H1 (cell line): Measurements from ENCODE around the gene HSD17B1. TPM values are rescaled to one million over a fixed set of nuclear protein-coding genes. Genes with fewer than 3 reads are reported as not detected.
A peak's percentile ranks its signal among the peaks of the same experiment; 100 is the strongest.

Source experiments
- CTCF ChIA-PET: fragments of 300-600 bp; sonication (Branson Sonifier 250); formaldehyde crosslinking; loops from one replicate; lab custom pipeline; 2021; ENCODE audit not compliant: partially characterized antibody; lab: Charles Lee
- POLR2A ChIA-PET: fragments of 300-600 bp; sonication (Branson Sonifier 250); formaldehyde crosslinking; loops from one replicate; lab custom pipeline; 2021; ENCODE audit warnings: inconsistent platforms; ENCODE audit not compliant: partially characterized antibody; lab: Charles Lee
- DNase-seq, 2 experiments: peaks; one replicate each; pipeline versions ENCODE4 v3.0.0 to v3.0.0-alpha.2; 2010 to 2022; ENCODE audit warnings: low spot score in 2 of 2, low read depth in 1 of 2, mixed read lengths in 1 of 2
- FAIRE-seq: peaks from 2 replicates; lab custom pipeline; 2011; peaks lifted over from hg19 to GRCh38; lab: Jason Lieb, UNC
- H2AFZ ChIP-seq: 2 replicates; pipeline ENCODE4 v1.8.1; 2012; ENCODE audit warnings: low read length, inconsistent platforms
- H2AK5ac ChIP-seq: 2 replicates; pipeline ENCODE4 v1.6.1; 2013; ENCODE audit warnings: low read depth, low read length
- H2BK120ac ChIP-seq: replicated peaks from 2 replicates; pipeline ENCODE3; 2013; ENCODE audit warnings: low read depth, low read length, inconsistent platforms
- H2BK12ac ChIP-seq: 2 replicates; pipeline ENCODE4 v1.6.1; 2013; ENCODE audit warnings: low read depth, low read length
- H2BK15ac ChIP-seq: 2 replicates; pipeline ENCODE4 v1.6.1; 2013; ENCODE audit warnings: low read length
- H2BK20ac ChIP-seq: 2 replicates; pipeline ENCODE4 v1.6.1; 2013; ENCODE audit warnings: low read length
- H2BK5ac ChIP-seq: 2 replicates; pipeline ENCODE4 v1.6.1; 2013; ENCODE audit warnings: low read depth, low read length
- H3K14ac ChIP-seq: 2 replicates; pipeline ENCODE4 v1.6.1; 2013; ENCODE audit warnings: inconsistent platforms; ENCODE audit not compliant: insufficient read length
- H3K18ac ChIP-seq: 2 replicates; pipeline ENCODE4 v1.6.1; 2013; ENCODE audit warnings: low read length; ENCODE audit errors: extremely low read depth
- H3K23ac ChIP-seq: 2 replicates; pipeline ENCODE4 v1.6.1; 2013; ENCODE audit warnings: inconsistent platforms; ENCODE audit not compliant: insufficient read length
- H3K23me2 ChIP-seq: 2 replicates; pipeline ENCODE4 v1.6.1; 2013; ENCODE audit warnings: low read depth, low read length
- H3K27ac ChIP-seq: 2 replicates; pipeline ENCODE4 v1.6.1; 2011; ENCODE audit warnings: low read depth, low read length, inconsistent platforms
- H3K27me3 ChIP-seq, 4 experiments: replicated peaks in 1 of 4; 1 replicate in 1 of 4; 2 replicates in 3 of 4; pipeline versions ENCODE4 v1.6.1 to v1.8.1; 2011 to 2013; ENCODE audit warnings: low read length in 3 of 4, mild to moderate bottlenecking in 3 of 4, inconsistent platforms in 2 of 4, mixed read lengths in 2 of 4, moderate library complexity in 1 of 4; ENCODE audit not compliant: control insufficient read depth in 3 of 4, insufficient read depth in 3 of 4; ENCODE audit errors: extremely low read depth in 1 of 4
- H3K36me3 ChIP-seq, 4 experiments: 2 replicates each; pipeline versions ENCODE4 v1.6.1 to v1.8.1; 2011 to 2013; ENCODE audit warnings: mild to moderate bottlenecking in 4 of 4, low read length in 3 of 4, moderate library complexity in 2 of 4, control low read depth in 1 of 4, inconsistent platforms in 1 of 4; ENCODE audit not compliant: insufficient read depth in 4 of 4, control insufficient read depth in 2 of 4
- H3K4ac ChIP-seq: replicated peaks from 2 replicates; pipeline ENCODE3; 2013; ENCODE audit warnings: low read length, low read depth, mixed read lengths, inconsistent platforms; ENCODE audit not compliant: insufficient read length
- H3K4me1 ChIP-seq, 4 experiments: replicated peaks in 1 of 4; 1 replicate in 1 of 4; 2 replicates in 3 of 4; pipeline versions ENCODE4 v1.6.1 to v1.8.1; 2011 to 2013; ENCODE audit warnings: low read length in 3 of 4, inconsistent platforms in 2 of 4, mixed read lengths in 1 of 4; ENCODE audit not compliant: insufficient read depth in 4 of 4, control insufficient read depth in 3 of 4
- H3K4me2 ChIP-seq, 2 experiments: 2 replicates each; pipeline versions ENCODE4 v1.6.1 to v1.8.1; 2011 to 2013; ENCODE audit warnings: low read depth in 2 of 2, low read length in 2 of 2, control low read depth in 1 of 2, inconsistent platforms in 1 of 2, mild to moderate bottlenecking in 1 of 2; ENCODE audit not compliant: insufficient read depth in 1 of 2
- H3K4me3 ChIP-seq, 4 experiments: fragments of 200-600, 300-600 bp in 1 of 4; sonication (generic), shearing (Covaris generic), sonication (Bioruptor Twin) in 1 of 4; 2 replicates each; pipeline versions ENCODE4 v1.5.1 to v1.8.1; 2011 to 2016; ENCODE audit warnings: low read length in 4 of 4, low read depth in 3 of 4, control low read depth in 2 of 4, inconsistent platforms in 2 of 4, mild to moderate bottlenecking in 2 of 4, mixed read lengths in 1 of 4, moderate library complexity in 1 of 4; ENCODE audit not compliant: insufficient read depth in 2 of 4; ENCODE audit errors: extremely low read depth in 1 of 4
- H3K56ac ChIP-seq: replicated peaks from 2 replicates; pipeline ENCODE3; 2013; ENCODE audit warnings: low read depth, mild to moderate bottlenecking, mixed read lengths, low read length, inconsistent platforms; ENCODE audit not compliant: insufficient read length
- H3K79me1 ChIP-seq: 2 replicates; pipeline ENCODE4 v1.6.1; 2013; ENCODE audit warnings: low read depth, low read length, control low read depth
- H3K79me2 ChIP-seq, 2 experiments: 2 replicates each; pipeline versions ENCODE4 v1.6.1 to v1.8.1; 2012 to 2013; ENCODE audit warnings: low read length in 2 of 2, mild to moderate bottlenecking in 2 of 2, inconsistent platforms in 1 of 2; ENCODE audit not compliant: insufficient read depth in 2 of 2, control insufficient read depth in 1 of 2
- H3K9ac ChIP-seq, 4 experiments: replicated peaks in 1 of 4; 1 replicate in 1 of 4; 2 replicates in 3 of 4; pipeline versions ENCODE4 v1.6.1 to v1.8.1; 2011 to 2013; ENCODE audit warnings: low read depth in 3 of 4, low read length in 3 of 4, control low read depth in 2 of 4, mild to moderate bottlenecking in 2 of 4, moderate library complexity in 2 of 4, inconsistent platforms in 1 of 4; ENCODE audit errors: extremely low read depth in 1 of 4
- H3K9me3 ChIP-seq, 2 experiments: 2 replicates each; pipeline versions ENCODE4 v1.6.1 to v1.8.1; 2012 to 2013; ENCODE audit warnings: mild to moderate bottlenecking in 2 of 2, moderate library complexity in 2 of 2, control low read depth in 1 of 2, inconsistent platforms in 1 of 2, low read depth in 1 of 2, low read length in 1 of 2, mixed read lengths in 1 of 2; ENCODE audit not compliant: insufficient read depth in 2 of 2
- H4K20me1 ChIP-seq, 2 experiments: replicated peaks in 1 of 2; 2 replicates each; pipeline versions ENCODE3 to v1.8.1; 2011 to 2013; ENCODE audit warnings: inconsistent platforms in 2 of 2, low read length in 2 of 2, mild to moderate bottlenecking in 1 of 2; ENCODE audit not compliant: insufficient read depth in 2 of 2, control insufficient read depth in 1 of 2
- H4K5ac ChIP-seq: 2 replicates; pipeline ENCODE4 v1.6.1; 2013; ENCODE audit warnings: low read length, low read depth, mixed read lengths, inconsistent platforms; ENCODE audit not compliant: insufficient read length
- H4K8ac ChIP-seq: 2 replicates; pipeline ENCODE4 v1.8.0; 2013; ENCODE audit warnings: mild to moderate bottlenecking, moderate library complexity, low read length, inconsistent platforms; ENCODE audit not compliant: insufficient read depth; ENCODE audit errors: extremely low read depth
- H4K91ac ChIP-seq: replicated peaks from 2 replicates; pipeline ENCODE3; 2013; ENCODE audit warnings: low read length, mixed read lengths, inconsistent platforms; ENCODE audit not compliant: insufficient read length
- FOSL1 ChIP-seq: IDR thresholded peaks from 2 replicates; pipeline ENCODE4 v1.6.1; 2011; ENCODE audit warnings: mild to moderate bottlenecking, low read depth, low read length, moderate library complexity; ENCODE audit not compliant: insufficient read depth
- HDAC6 ChIP-seq: IDR thresholded peaks from one replicate; pipeline ENCODE4 v1.7.1; 2012; ENCODE audit warnings: low read depth, mild to moderate bottlenecking, inconsistent platforms, low read length, moderate library complexity
- NANOG ChIP-seq: IDR thresholded peaks from 2 replicates; pipeline ENCODE4 v1.6.1; 2011; ENCODE audit warnings: low read length, low read depth, mild to moderate bottlenecking, inconsistent platforms; ENCODE audit not compliant: insufficient read depth, poor library complexity, severe bottlenecking
- RAD21 ChIP-seq, 2 experiments: IDR thresholded peaks in 1 of 2; conservative IDR thresholded peaks in 1 of 2; 2 replicates each; pipeline ENCODE4 v1.6.1; 2011; ENCODE audit warnings: low read depth in 2 of 2, low read length in 2 of 2, improper control_type of control experiment in 1 of 2, inconsistent platforms in 1 of 2, mild to moderate bottlenecking in 1 of 2, moderate library complexity in 1 of 2
- RNF2 ChIP-seq: fragments of 200-900, 300-1000 bp; sonication (generic); IDR thresholded peaks from 2 replicates; pipeline ENCODE4 v1.7.1; 2016; ENCODE audit warnings: borderline replicate concordance, low read depth, mild to moderate bottlenecking, antibody characterized with exemption, low read length; ENCODE audit not compliant: poor library complexity, severe bottlenecking; ENCODE audit errors: missing control alignments
- SIN3A ChIP-seq, 2 experiments: IDR thresholded peaks in 1 of 2; conservative IDR thresholded peaks in 1 of 2; 2 replicates each; pipeline ENCODE4 v1.6.1; 2011 to 2012; ENCODE audit warnings: low read length in 2 of 2, improper control_type of control experiment in 1 of 2, low read depth in 1 of 2, mild to moderate bottlenecking in 1 of 2
- TCF12 ChIP-seq: IDR thresholded peaks from 2 replicates; pipeline ENCODE4 v1.6.1; 2011; ENCODE audit warnings: low read depth, mild to moderate bottlenecking, low read length
- WGBS, 2 experiments: shearing (Covaris generic) in 1 of 2; methylation state at CpG; one replicate each; pipeline versions ENCODE4 v1.1.6 to v1.1.7; 2013 to 2015; ENCODE audit warnings: low lambda C conversion rate in 2 of 2, mixed read lengths in 2 of 2, inconsistent platforms in 1 of 2, low coverage in 1 of 2, missing lambda C conversion rate in 1 of 2; ENCODE audit not compliant: insufficient replicate concordance in 2 of 2, insufficient coverage in 1 of 2, insufficient read length in 1 of 2; ENCODE audit errors: extremely low coverage in 1 of 2, missing lambda C conversion rate in 1 of 2; 5-methylcytosine and 5-hydroxymethylcytosine counted together
- polyA plus RNA-seq, 7 experiments: library from polyadenylated mRNA; depleted of rRNA in 3 of 7; stranded (reverse) in 5 of 7; unstranded in 2 of 7; fragments of >200 nt in 5 of 7; fragments of 200-250 nt in 2 of 7; gene quantifications; 1 replicate in 5 of 7; 2 replicates in 1 of 7; 4 replicates in 1 of 7; pipeline versions ENCODE4 v1.2.1 to v1.2.3, GENCODE V29; 2011 to 2013; ENCODE audit warnings: missing spikeins in 2 of 7, mixed read lengths in 2 of 7
- total RNA-seq: library from RNA; stranded (reverse); fragmentation: NEBNext Ultra II Directional; extraction: Animal tissue kit (Norgen Biotek cat#: 25700); gene quantifications from 2 replicates; pipeline ENCODE4 v1.2.1, GENCODE V29; 2021

HSD17B1 gene
- total and polyA plus RNA-seq, 2 of the 8 experiments (the other 6 are each of a cell fraction or from before 2014, with no cell fraction given): 0.88 to 1.0 TPM

DNA sequence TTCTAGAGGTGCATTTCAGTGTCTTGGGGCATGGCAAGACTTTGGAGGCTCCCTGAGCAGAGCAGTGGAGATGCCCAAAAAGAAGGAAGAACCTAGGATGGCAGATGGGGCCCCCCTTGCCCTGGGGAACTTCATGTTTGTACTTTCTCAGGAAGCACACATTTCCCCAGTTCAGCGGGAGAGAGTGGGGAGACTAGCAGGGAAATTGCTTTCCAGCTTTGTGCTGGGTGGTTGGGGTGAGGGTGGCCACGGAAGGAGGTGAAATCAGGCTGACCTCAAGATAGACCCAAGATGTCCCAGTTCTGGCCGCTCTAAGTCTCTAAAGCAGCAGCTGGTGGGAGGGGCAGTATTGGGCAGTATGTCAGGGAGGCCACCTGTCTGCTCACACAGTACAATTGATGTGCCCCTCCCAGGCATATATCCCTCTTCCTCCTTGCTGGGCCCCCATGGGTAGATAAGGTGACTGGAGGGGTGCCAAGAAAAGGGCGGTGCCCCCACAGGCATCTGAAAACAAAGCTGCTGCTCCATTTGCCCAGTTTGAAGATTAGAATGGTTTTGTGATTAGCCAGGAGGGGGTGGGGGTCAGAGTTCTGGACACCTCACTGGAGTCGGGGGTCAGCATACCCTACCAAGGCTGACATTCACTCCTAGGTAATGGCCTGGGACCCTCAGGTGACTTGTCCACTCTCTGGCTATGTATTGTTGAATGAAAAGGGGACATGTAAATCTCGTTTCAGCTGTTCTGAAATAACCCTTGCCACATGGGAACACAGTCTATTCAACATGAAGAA, 33.8 kb upstream of the HSD17B1 start:
- 90% methylated on average over 6 of the region's 6 CpGs; no CpG with 5 or more reads in 1 of the 2 experiments for WGBS, 2 experiments
- H4K5ac ChIP-seq: no peak overlapping the region
- no peaks in the 10 kb centered on the region for H3K9me3 ChIP-seq
- no peak overlapping the region for H2BK12ac ChIP-seq
- no peaks in the 10 kb centered on the region; a peak in 4 of 7 replicates for H3K27me3 ChIP-seq
- H3K27ac ChIP-seq: no peak overlapping the region
- no peak overlapping the region for H3K9ac ChIP-seq
- no peak overlapping the region for H2AK5ac ChIP-seq
- H3K79me1 ChIP-seq: no peaks in the 10 kb centered on the region
- no peak overlapping the region for H4K91ac ChIP-seq
- no peak overlapping the region for H2AFZ ChIP-seq
- H3K79me2 ChIP-seq: no peaks in the 10 kb centered on the region
- no peak overlapping the region for H3K14ac ChIP-seq
- H4K8ac ChIP-seq: no peak overlapping the region; the same call in 1 of the 2 replicates
- H3K4me1 ChIP-seq: peaks cover 6 to 18% (median 15%) of the 10 kb centered on the region in 4 experiments
- peak overlapping the region in 1 of 4 experiments; percentile 26; a peak in 1 of 8 replicates for H3K4me3 ChIP-seq
- DNase-seq (no peak), FAIRE-seq (no peak)
- H3K18ac ChIP-seq: no peak overlapping the region
- ChIA-PET CTCF (interaction anchor here (0.9 to 5.8 kb wide), 18 partner anchors 11 to 297 kb away, joined by 3 to 69 read pairs (median 4); no protein-coding TSS in a partner anchor), POLR2A (interaction anchor here (0.6 to 2.2 kb wide), 5 partner anchors 9 to 501 kb away, joined by 4 to 14 read pairs (median 5); partner anchors contain the start of genes DNAJC7 and NAGLU)
- peaks cover 2 to 7% of the 10 kb centered on the region in 2 experiments for H4K20me1 ChIP-seq
- no peak overlapping the region for H2BK20ac ChIP-seq
- no peak overlapping the region for H3K56ac ChIP-seq
- no peak overlapping the region for H2BK15ac ChIP-seq
- H3K23ac ChIP-seq: no peak overlapping the region
- peak overlapping the region; percentile 44 to 45; a peak in 3 of 4 replicates for H3K4me2 ChIP-seq
- H3K4ac ChIP-seq: no peak overlapping the region
- H2BK5ac ChIP-seq: no peak overlapping the region
- no peaks in the 10 kb centered on the region for H3K23me2 ChIP-seq
- H2BK120ac ChIP-seq: no peak overlapping the region
- peaks cover 4 to 12% (median 6%) of the 10 kb centered on the region in 4 experiments; a peak in 5 of 8 replicates for H3K36me3 ChIP-seq
- TF ChIP-seq RAD21 (IDR thresholded peaks at IDR 0.05 in 1 of 2, conservative IDR thresholded peaks at IDR 0.05 in 1 of 2; ENCODE audit: low read depth in 2 of 2, low read length in 2 of 2): no peak
- no peak for TF ChIP-seq HDAC6
- no peak for TF ChIP-seq NANOG
- no peak for TF ChIP-seq RNF2
- no peak for TF ChIP-seq FOSL1
- TF ChIP-seq TCF12: no peak
- no peak for TF ChIP-seq SIN3A (conservative IDR thresholded peaks at IDR 0.05 in 1 of 2, IDR thresholded peaks at IDR 0.05 in 1 of 2; ENCODE audit: low read depth in 1 of 2, low read length in 2 of 2)
